GM19328 (cell line): ENCODE measurements around the gene FAM240A.
"Not testable (repeated sequence)": the region's sequence is repeated elsewhere in the genome, so short reads cannot be mapped to it uniquely, and the experiment has no call there.

Experiments
- ATAC-seq: cut with Tn5 transposase; IDR thresholded peaks from one replicate; pipeline ENCODE4 v1.9.1; 2021; ENCODE audit warnings: mild to moderate bottlenecking, moderate library complexity; ENCODE audit not compliant: unreplicated experiment

FAM240A gene

GRCh38 chr3:46586738-46587246 is 25.5 kb upstream of the FAM240A start:
- ATAC-seq = no peak

- ATAC-seq = not testable (repeated sequence)
These were observed 25.1 kb upstream of the FAM240A start for GRCh38 chr3:46587268-46587667.

GRCh38 chr3:46593274-46593862 is 19.0 kb upstream of the FAM240A start:
- no peak for ATAC-seq

GRCh38 chr3:46593979-46594378 is 18.3 kb upstream of the FAM240A start:
- no peak for ATAC-seq

DNA sequence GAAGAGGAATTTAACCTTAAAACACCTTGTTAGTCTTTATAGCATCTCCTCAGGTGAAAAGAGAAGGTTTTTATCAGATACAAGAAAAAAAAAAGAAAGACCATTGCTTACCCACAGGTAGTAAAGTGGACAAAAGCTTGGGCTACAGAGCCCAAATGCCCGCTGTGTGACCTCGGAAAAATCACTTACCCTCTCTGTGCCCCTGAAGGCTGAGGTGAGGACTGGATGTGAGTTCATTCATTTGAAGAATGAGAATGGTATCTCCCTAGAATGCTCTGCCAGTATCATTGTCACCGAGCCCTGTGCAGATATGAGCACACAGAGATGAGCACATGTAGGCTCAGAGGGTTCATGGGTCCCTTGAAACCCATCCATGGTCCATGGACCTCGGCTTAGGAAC is 17.6 kb upstream of the FAM240A start:
- no peak for ATAC-seq

GRCh38 chr3:46595819-46596314 is 16.5 kb upstream of the FAM240A start:
- ATAC-seq = no peak

GRCh38 chr3:46599590-46599989 is 12.7 kb upstream of the FAM240A start:
- no peak for ATAC-seq

DNA sequence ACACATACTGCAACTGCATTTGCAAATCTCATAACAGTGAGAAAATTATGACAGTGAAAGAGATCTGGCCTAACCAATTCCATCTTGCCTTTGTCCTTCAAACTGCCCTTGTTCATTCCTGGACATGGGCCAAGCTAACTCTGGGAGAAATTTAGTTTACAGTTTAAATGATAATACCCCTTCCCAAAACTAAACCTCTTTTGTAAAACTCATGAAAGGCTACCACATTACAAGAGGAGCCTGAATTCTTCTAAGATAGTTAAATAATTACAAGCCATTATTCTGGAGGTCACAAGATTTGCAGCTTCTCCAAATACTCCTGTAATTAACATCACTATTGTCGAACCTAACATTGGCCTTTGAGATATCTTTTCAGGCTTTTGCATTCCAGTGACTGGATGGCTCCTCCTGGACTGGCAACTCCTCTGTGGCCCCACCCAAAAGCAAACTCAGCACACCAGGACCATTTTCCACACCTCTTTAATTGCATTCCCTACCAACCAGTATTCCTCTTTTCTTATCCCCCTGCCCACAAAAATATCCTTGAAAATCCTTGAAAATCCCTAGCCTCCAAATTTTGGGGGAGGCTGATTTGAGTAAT is 8.8 kb upstream of the FAM240A start:
- ATAC-seq = no peak

DNA sequence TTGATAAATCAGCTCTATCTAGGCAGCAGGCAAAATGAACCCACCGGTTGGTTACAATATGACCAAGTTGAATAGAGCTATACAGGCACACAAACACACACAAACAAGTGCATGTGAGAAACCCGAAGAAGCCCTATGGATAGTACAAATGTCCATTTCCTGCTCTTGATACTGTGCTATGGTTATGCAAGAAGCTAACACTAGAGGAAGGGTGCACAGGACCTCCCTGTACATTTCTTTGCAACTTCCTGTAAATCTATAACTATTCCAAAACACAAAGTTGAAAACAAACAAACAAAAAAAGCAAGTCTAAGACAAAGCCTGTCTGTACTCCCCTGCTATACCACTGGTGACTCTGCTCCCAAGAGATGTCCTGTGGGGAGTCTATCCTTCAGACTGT is 8.2 kb upstream of the FAM240A start:
- no peak for ATAC-seq

GRCh38 chr3:46607603-46608028 is 4.7 kb upstream of the FAM240A start:
- ATAC-seq = no peak

GRCh38 chr3:46609212-46609721 is 3.1 kb upstream of the FAM240A start:
- no peak for ATAC-seq

DNA sequence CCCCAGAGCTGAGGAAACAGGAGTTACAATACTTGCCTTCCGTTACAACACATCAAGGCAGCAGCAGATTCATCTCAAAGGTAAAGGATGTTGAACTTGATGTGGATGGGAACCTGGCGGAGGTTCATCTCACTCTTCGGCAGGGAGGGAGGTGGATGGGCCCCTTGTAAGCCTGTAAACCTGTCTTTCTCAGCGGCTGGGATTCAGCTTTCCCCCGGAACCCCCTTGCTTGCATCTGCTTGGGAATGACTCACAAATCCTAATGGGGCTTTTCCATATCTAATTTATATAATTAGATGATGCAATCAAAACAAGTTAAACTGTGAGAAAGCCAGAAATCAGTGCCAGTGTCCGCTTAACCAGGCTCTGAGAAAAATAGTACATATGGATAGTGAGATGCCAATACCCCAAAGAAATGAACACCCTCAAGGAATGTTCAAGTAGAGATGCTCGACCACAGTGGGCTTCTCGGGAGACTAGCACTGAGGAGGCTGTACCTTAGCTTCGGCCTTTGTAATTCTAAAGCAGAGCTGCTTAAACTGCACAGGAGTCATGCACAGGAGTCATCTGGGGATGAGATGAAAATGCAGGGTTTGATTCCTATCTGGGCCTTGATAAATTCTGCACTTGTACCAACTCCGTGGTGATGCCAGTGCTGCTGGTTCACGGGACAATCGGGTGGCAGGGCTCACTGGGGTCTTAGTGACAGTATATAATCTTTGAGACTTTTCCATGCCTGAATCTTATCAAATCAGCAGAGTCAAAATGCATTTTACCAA is 2.2 kb upstream of the FAM240A start:
- ATAC-seq = no peak

DNA sequence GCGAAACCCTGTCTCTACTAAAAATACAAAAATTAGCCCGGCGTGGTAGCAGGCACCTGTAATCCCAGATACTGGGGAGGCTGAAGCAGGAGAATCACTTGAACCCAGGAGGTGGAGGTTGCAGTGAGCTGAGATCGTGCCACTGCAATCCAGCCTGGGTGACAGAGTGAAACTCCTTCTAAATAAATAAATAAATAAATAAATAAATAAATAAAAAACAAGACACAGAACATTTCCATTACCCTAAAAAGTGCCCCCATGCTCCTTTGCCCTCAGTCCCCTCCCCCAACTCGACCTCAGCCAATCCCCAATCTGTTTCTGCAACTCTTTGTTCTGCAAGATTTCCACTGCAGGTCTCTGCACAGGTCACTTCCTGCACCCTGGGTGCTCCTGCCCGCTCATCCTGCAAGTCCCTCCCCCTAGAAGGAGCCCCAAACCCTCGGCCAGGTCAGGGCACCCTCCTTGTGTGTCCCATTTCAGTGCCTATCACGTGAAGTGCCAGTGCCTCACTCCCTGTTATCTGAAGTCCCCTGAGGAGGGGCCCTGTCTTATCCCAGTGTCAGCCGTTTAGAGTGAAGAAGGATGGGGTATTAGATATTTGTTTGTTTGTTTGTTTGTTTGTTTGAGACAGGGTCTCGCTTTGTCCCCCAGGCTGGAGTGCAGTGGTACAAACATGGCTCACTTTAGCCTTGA is 1.1 kb downstream of the FAM240A start:
- no peak for ATAC-seq

DNA sequence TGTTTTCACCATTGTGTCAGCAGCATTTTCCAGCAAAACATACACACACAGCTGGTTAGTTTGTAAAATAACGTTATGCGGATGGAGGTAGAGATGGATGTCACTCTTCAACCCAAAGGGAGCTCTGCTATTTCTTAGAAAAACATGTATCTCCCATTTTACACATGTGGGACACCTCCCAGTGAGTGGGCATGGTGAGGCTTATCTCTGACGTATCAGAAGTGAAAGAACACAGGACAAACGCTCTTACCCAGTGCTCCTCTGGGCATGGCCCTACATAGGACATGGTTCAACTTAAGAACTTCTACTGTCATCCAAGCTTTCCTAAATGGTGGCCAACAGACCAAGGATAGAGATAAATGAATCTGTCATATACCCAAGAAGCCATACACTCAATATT is 2.1 kb downstream of the FAM240A start:
- ATAC-seq = no peak

DNA sequence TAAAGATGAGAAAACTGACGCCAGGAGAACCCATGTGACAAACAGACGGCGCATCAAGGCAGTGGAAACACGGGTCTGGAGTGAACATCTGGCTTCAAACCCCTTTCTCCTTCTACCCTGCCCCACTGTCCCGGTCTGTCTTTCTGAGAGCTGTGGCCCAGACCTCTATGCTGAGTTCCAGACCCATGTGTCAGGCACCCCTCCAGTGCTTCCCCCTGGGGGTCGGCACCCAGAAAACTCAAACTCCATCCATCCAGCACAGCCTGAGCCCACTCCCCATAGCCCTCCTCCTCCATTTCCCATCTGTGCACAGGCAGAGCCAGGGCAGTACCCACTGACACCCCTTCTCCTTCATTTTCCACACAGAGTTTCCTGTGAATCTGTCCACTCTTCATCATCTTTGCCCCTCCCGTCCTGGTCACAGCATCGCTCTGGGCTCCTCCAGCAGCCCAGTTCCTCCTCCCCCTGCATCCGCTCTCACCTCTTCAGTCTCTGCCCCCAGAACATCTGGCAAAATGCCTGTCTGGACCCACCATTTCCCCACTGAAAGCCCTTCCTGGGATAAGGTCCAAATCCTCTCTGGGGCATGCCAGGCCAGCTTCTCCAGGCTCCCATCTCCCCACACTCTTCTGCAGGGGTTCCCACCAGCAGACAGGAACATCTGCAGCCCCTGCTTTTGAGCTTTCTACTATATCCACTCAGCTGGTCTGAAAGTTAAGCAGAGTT is 2.9 kb downstream of the FAM240A start:
- no peak for ATAC-seq

- ATAC-seq = no peak
These were observed 3.7 kb downstream of the FAM240A start for GRCh38 chr3:46615976-46616375.

- ATAC-seq = no peak
These were observed 5.6 kb downstream of the FAM240A start for GRCh38 chr3:46617941-46618340.

- no peak for ATAC-seq
These were observed 7.8 kb downstream of the FAM240A start for GRCh38 chr3:46619845-46620778.

- ATAC-seq = no peak
These were observed 12.2 kb downstream of the FAM240A start for GRCh38 chr3:46624533-46624932.
